T47D (cell line): ENCODE results near the gene COL4A4.

ENCODE experiments used
- DNase-seq, 2 experiments: peaks; one replicate each; pipeline versions ENCODE4 v3.0.0 to v3.0.0-alpha.2; 2011 to 2012; ENCODE audit warnings: low read depth in 1 of 2, low spot score in 1 of 2
- JUND ChIP-seq: IDR thresholded peaks from 2 replicates; pipeline ENCODE4 v1.6.1; 2012; ENCODE audit warnings: low read depth
- in situ Hi-C: cut with HindIII; loops from 2 replicates; pipeline ENCODE4 v1.10.0; 2016; ENCODE audit warnings: low sequenced_read_pairs, low pct_unique_long_range_greater_than_20kb

The COL4A4 gene

DNA sequence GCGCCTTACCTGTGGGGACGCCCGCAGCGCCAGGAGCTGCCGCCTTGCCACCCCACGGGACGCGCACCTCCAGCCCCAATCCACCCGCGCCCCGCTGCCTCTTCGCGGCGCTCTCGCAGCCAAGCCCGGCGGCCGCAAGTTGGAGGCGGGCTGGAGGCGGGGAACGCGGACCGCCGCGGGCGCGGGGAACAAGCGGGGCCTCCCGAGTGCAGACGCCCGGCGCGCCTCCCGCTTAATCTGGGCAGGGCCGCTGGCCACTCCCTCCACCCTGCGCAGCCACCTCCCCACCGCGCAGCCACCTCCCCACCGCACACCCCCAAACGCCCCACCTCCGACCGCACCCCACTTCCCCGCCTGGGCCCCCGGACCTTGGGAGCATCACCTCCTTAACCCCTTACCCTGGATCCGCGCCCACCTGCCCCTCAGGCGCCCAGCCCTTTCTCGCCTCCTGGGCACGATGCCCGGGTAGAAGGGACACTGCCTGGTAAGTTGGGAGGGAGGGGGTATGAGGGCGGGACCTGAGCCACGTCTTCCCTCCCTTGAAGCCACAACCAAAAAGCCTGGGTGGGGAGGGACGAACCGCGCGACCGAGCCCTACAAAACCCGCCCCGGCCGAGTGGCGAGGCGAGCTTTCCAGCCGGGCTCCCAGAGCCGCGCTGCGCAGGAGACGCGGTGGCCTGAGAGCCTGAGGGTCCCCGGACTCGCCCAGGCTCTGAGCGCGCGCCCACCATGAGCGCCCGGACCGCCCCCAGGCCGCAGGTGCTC is at the start of gene COL4A4, which contains the start of gene COL4A3:
Gene COL4A4, minus strand, starts transcription at position 208 of the 765 bp plus-strand sequence. CDS start 16,722 bp downstream, outside the sequence.
Gene COL4A3, plus strand, starts transcription at position 627 of the 765 bp plus-strand sequence. Its CDS starts 103 bp downstream, at position 730.
- in situ Hi-C loops: no loop called here
- no peak for TF ChIP-seq JUND
- DNase-seq: peak; percentile 29 to 54

DNA sequence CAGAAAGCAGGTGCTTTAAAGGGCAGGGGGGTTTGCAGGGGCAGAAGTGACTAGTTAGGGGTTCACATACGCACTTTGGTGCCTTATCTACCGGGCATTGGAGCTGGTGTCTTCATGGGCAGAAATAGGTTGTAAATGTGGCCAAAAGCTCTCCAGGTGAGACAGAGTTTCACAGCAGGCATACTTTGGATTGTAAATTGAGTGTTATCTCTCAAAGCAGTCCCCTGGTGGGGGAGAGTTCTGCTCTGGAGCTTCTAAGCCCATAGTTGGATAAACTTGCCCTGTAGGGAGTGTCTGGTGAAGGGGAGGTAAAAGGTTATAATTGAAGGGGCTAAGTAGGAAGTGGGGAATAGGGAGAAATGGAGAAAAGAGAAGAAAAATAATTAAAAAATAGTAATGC is 43.6 kb upstream of the COL4A4 start:
- in situ Hi-C loops: no loop called here
- TF ChIP-seq JUND: no peak
- DNase-seq: no peak

DNA sequence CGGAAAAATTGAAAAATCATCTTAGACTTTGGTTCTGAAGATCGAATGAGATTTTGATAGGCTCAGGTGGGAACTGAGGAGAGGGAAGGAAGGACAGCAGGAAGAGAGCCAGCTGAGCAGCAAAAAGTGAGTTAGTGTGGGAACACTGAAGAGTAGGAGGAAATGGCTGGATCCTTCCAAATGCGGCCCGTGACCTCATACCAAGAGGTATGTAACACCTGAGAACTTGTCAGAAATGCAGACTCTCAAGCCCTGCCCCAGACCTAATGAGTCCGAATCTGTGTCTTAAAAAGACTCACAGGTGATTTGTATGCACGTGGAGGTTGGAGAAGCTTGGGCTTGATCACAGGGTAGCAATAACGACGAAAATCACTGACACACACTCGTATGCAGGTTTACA is 42.4 kb upstream of the COL4A4 start:
- in situ Hi-C loops: no loop called here
- no peak for DNase-seq
- no peak for TF ChIP-seq JUND

DNA sequence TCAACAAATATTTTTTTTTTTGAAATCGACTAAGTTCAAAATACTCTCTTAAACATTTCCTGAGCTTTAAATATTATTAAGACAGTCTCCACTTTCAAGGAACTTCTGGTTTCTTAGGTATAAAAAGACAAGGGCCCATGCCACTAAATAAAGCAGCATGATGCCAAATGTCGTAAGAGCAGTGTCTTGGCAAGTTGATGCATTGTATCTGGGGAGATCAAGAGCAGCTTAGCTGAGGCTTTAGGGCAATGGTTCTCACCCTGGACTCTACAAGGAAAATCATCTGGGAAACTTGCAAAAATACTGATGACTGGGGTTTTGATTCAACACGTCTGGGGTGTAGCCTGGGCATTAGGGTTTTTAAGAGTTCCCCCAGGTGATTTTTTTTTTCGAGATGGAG is 41.7 kb upstream of the COL4A4 start:
- in situ Hi-C loops: no loop called here
- no peak for TF ChIP-seq JUND
- no peak for DNase-seq

DNA sequence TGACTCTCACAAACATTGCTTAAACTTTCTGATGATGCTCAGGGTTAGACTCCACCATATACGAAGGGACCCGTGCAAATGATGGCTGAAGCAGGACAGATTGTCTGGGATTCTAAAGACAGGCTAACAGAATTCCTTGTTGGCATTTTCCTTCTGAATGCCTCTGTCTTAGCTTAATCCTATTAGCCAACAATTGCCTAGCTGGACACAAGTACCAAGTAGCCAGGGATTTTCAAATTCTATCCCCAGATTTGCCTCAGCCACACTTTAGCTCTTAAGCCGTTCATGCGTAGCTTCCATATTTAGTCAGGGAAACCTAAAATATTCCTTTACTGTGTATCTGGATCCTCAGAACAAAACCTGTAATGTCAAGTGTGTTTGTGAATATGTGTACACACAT is 40.4 kb upstream of the COL4A4 start:
- DNase-seq: no peak
- TF ChIP-seq JUND: no peak
- in situ Hi-C loops: no loop called here

DNA sequence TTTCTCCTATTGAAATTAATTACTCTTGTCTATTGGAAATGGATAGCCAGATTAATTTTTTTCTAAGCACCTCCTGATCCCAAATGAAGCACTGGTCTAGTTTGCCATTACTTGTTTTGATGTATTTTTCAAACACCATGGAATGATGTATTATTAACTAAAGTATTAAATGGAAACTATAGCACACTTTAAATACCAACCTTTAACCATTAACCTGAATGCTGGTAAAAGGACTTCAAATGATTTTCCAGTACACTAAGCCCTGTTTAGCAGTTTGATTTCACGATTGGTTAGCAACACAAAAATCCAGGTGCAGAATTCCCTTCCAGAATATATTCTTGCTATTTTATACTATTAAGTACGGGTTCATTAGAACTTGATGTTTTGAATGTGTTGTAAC is 37.8 kb upstream of the COL4A4 start:
- TF ChIP-seq JUND: no peak
- in situ Hi-C loops: no loop called here
- DNase-seq: no peak

DNA sequence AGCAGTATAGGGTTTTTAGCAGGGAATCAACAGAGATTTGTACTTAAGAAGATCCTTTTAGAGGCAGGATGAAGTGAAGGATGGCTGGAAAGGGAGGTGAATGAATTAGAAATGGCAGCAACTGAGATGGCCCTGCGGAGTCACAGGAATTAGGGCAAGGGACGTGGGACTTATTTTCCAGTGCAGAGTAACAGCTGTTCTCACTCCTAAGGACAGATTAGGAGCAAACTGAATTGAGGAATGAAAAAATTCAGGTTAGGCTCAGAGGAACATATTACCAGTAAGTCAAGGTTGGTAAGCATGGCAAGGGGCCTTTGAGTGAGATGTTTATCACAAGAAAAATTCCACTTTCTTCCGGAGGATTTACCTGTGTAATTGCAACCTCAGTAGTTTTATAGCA is 34.9 kb upstream of the COL4A4 start:
- in situ Hi-C loops: no loop called here
- TF ChIP-seq JUND: no peak
- no peak for DNase-seq

DNA sequence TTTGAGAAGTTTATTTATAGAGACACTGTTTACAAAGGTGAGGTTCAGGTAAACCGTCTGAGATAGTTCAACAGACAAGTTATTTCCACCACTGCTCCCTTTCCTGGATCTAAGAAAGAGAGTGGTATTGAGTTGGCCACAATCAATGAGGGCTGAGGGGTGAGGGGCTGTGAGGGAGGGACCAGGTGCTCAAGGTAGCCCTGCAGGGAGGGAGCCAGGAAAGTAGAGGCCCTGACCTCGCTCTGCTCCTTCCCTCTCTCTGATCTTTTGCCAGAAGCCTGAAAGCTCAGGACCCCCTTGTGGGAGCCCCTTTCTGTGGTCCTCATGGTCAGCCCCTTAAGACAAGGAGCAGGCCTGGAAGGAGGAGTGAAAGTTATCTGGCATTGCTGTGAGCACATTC is 30.2 kb upstream of the COL4A4 start:
- no peak for TF ChIP-seq JUND
- in situ Hi-C loops: no loop called here
- DNase-seq: no peak

DNA sequence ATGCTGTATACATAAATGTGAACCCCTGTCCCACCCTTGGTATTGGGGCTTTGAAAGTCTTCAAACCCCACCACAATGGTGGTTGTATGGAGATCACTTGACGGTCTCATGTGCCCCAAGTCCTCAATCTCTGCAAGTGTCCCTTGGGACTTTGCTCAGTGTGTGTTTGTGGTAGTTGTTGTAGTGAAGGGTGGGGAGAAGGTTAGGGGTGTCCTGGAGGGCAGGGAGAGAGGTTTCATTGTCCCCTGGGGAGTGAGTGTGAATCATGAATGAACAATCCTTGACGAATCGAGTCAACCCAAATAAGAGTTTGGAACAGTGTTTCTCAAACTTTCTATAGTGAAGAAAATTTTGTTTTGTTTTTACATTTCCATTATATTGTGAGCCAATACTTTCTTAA is 28.5 kb upstream of the COL4A4 start:
- no peak for DNase-seq
- in situ Hi-C loops: no loop called here
- TF ChIP-seq JUND: no peak

DNA sequence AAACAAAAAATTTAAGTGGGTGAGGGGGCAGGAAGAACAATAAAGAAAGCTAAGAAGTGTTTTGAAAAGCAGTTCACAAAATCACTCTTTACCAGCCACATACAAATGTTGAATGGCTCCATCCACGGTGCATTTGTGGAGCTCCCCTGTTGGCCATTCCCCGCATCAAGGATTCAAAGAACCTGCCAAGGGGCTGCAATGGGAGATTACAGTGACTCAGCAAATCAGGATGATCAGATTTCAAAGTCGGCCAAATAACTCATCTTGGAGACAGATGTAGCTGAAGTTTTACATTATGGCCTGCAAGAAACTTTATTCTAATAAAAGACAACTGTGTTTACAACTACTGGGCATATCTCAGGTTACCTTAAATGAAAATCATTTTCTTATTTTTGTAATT is 27.4 kb upstream of the COL4A4 start:
- in situ Hi-C loops: no loop called here
- no peak for DNase-seq
- no peak for TF ChIP-seq JUND

DNA sequence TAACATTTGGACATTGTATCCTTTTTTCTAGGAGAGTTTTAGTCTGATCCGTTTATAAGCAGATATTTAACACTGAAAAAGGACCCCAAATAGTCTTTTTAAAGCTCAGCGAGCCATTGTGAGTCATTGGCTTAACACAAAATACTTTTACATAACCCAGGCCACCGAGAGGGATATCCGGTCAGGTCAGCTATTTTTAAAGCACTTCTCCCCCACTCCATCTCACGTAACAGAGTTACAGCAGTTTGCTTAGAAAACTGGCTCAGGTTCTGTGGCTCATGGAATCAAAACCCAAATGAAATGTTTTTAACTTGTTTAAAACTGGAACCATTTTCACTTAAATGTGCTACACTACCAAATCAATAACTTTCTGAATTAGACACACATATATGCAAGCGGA is 24.3 kb upstream of the COL4A4 start:
- in situ Hi-C loops: no loop called here
- no peak for TF ChIP-seq JUND
- no peak for DNase-seq

DNA sequence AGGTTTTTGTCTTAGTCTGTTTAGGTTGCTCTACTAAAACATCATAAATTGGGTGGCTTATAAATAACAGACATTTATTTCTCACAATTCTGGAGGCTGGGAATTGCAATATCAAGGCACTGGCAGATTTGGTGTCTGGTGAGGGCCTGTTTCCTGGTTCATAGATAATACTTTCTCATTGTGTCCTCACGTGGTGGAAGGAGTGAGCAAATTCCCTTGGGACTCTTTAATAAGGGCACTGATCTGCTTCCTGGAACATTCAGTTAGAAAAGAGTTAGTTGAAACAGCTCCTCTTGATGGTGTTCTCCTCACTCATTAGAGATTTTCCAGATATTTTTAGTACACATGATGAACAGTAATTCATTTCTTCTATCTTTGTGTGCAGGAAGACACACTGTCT is 22.7 kb upstream of the COL4A4 start:
- DNase-seq: no peak
- in situ Hi-C loops: no loop called here
- no peak for TF ChIP-seq JUND

DNA sequence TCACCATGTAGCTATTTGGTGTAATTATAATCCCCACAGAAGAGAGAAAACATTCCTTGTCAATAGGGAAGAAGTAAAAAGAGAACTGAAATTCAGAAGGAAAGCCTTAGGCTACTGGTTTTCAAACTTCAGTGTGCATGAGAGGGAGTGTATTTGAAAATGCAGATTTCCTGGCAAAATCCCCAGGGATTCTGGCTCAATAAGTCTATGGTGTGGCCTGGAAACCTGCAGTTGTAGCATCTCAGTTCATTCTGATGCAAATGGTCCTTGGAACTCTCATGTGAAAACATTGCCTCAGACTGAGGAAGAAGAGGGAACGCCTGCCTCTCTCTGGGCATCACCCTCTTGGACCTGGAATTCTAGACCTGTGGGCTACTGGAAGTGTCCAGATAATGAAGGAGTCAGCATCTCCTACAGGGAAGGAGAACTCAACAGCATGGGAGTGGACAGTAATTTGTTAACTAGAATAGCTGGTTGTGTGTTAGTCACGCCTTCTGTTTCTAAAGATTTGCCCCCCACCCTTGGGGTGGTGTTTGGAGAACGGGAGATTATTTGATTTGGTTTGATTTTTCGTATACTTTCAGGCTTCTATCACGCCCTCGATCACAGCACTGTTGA is 21.7 kb upstream of the COL4A4 start:
- in situ Hi-C loops: no loop called here
- DNase-seq: no peak
- no peak for TF ChIP-seq JUND
